ENCODE results near the gene CPNE7.
A peak's percentile ranks its signal among the peaks of the same experiment; 100 is the strongest.

The CPNE7 gene

GRCh38 chr16:89550421-89551007 lies 25.0 kb upstream of the CPNE7 start:
- no peak for DNase-seq

- DNase-seq = no peak
Observed at GRCh38 chr16:89552329-89552728, 23.2 kb upstream of the CPNE7 start.

- DNase-seq = no peak
Observed at GRCh38 chr16:89552913-89553312, 22.6 kb upstream of the CPNE7 start.

GRCh38 chr16:89553733-89554132 lies 21.8 kb upstream of the CPNE7 start:
- no peak for DNase-seq

GRCh38 chr16:89554343-89554742 lies 21.2 kb upstream of the CPNE7 start:
- no peak for DNase-seq

GRCh38 chr16:89555265-89555664 lies 20.3 kb upstream of the CPNE7 start:
- no peak for DNase-seq

- DNase-seq = no peak
Observed at GRCh38 chr16:89555780-89556179, 19.8 kb upstream of the CPNE7 start.

GRCh38 chr16:89556750-89557689 lies 18.5 kb upstream of the CPNE7 start:
- no peak for DNase-seq

GRCh38 chr16:89557690-89558490 lies 17.7 kb upstream of the CPNE7 start:
- no peak for DNase-seq

GRCh38 chr16:89560378-89561141 lies 15.0 kb upstream of the CPNE7 start, which contains the start of gene RPL13:
Gene RPL13 (plus strand): TSS chr16:89560682. CDS start chr16:89560960, 278 bp downstream.
- DNase-seq = peak; percentile 55

GRCh38 chr16:89561142-89561883 lies 14.2 kb upstream of the CPNE7 start:
- no peak for DNase-seq

GRCh38 chr16:89561884-89562599 lies 13.5 kb upstream of the CPNE7 start:
- DNase-seq = no peak

GRCh38 chr16:89562939-89563338 lies 12.6 kb upstream of the CPNE7 start:
- no peak for DNase-seq

GRCh38 chr16:89563639-89564392 lies 11.7 kb upstream of the CPNE7 start:
- DNase-seq = no peak

GRCh38 chr16:89564476-89565255 lies 10.9 kb upstream of the CPNE7 start:
- no peak for DNase-seq

GRCh38 chr16:89565256-89565505 lies 10.4 kb upstream of the CPNE7 start:
- DNase-seq = no peak

GRCh38 chr16:89565506-89566372 lies 9.8 kb upstream of the CPNE7 start:
- no peak for DNase-seq

GRCh38 chr16:89567656-89568594 lies 7.6 kb upstream of the CPNE7 start:
- DNase-seq = no peak

Measured in NCI-H1436 treated with DMSO at 0.1 percent for 48 hours (cell line).